Caco-2 (cell line): ENCODE data around the gene FCER2. TPM values are rescaled to one million over a fixed set of nuclear protein-coding genes. Genes with fewer than 3 reads are reported as not detected.
A peak's percentile ranks its signal among the peaks of the same experiment; 100 is the strongest.

Experiments
- Bru-seq: library from RNA; stranded (reverse); fragments of 400-500 nt; gene quantifications from one replicate; lab custom pipeline; 2021; lab: Mats Ljungman, UMichigan
- BruChase-seq, 2 experiments: library from RNA; stranded (reverse); fragments of 400-500 nt; gene quantifications; one replicate each; lab custom pipeline; 2021; lab: Mats Ljungman, UMichigan
- BruUV-seq: library from RNA; stranded (reverse); fragments of 400-500 nt; replicated peaks from 2 replicates; lab custom pipeline; 2021; lab: Mats Ljungman, UMichigan
- CTCF ChIA-PET: fragments of 300-600 bp; sonication (Branson Sonifier 250); formaldehyde crosslinking; loops from one replicate; lab custom pipeline; 2022; ENCODE audit warnings: antibody characterized with exemption; lab: Charles Lee
- POLR2A ChIA-PET: fragments of 300-600 bp; sonication (Branson Sonifier 250); formaldehyde crosslinking; loops from one replicate; lab custom pipeline; 2022; ENCODE audit warnings: antibody characterized with exemption; lab: Charles Lee
- DNase-seq, 2 experiments: peaks; one replicate each; pipeline versions ENCODE4 v3.0.0 to v3.0.0-alpha.2; 2020 to 2022
- H3K27me3 ChIP-seq: replicated peaks from 2 replicates; pipeline ENCODE4 v1.6.0; 2011; ENCODE audit warnings: low read length; ENCODE audit not compliant: control insufficient read depth, insufficient read depth
- H3K36me3 ChIP-seq: 2 replicates; pipeline ENCODE4 v1.5.1; 2011; ENCODE audit warnings: low read length; ENCODE audit not compliant: control insufficient read depth, insufficient read depth
- H3K4me1 ChIP-seq: fragments of 250-450 bp; sonication (Bioruptor Pico); 2 replicates; pipeline ENCODE4 v1.5.1; 2020; ENCODE audit warnings: mild to moderate bottlenecking
- H3K4me3 ChIP-seq: 2 replicates; pipeline ENCODE4 v1.5.1; 2011; ENCODE audit warnings: low read depth, mild to moderate bottlenecking, control low read depth, low read length
- H3K9me3 ChIP-seq: fragments of 250-450 bp; sonication (Bioruptor Pico); 2 replicates; pipeline ENCODE4 v1.5.1; 2020; ENCODE audit warnings: mild to moderate bottlenecking, moderate library complexity
- H3K27ac Mint-ChIP-seq: one replicate; pipeline ENCODE4 v1.8.0; 2022; ENCODE audit warnings: mixed read lengths; ENCODE audit not compliant: unreplicated experiment
- H3K27me3 Mint-ChIP-seq: one replicate; pipeline ENCODE4 v1.8.0; 2022; ENCODE audit warnings: mixed read lengths; ENCODE audit not compliant: insufficient read depth, unreplicated experiment
- H3K36me3 Mint-ChIP-seq: one replicate; pipeline ENCODE4 v1.8.0; 2022; ENCODE audit warnings: mild to moderate bottlenecking, mixed read lengths; ENCODE audit not compliant: insufficient read depth, unreplicated experiment
- H3K4me1 Mint-ChIP-seq: one replicate; pipeline ENCODE4 v1.8.0; 2022; ENCODE audit warnings: low read depth, mixed read lengths; ENCODE audit not compliant: unreplicated experiment
- H3K4me3 Mint-ChIP-seq: one replicate; pipeline ENCODE4 v1.8.0; 2022; ENCODE audit warnings: mild to moderate bottlenecking, moderate library complexity, mixed read lengths; ENCODE audit not compliant: unreplicated experiment
- H3K9me3 Mint-ChIP-seq: one replicate; pipeline ENCODE4 v1.8.0; 2022; ENCODE audit warnings: mixed read lengths; ENCODE audit not compliant: unreplicated experiment
- CTCF ChIP-seq, 2 experiments: fragments of 200-600 bp in 1 of 2; IDR thresholded peaks; 1 replicate in 1 of 2; 2 replicates in 1 of 2; pipeline versions ENCODE4 v1.5.1 to v1.8.0; 2011 to 2022; ENCODE audit warnings: antibody characterized with exemption in 1 of 2, control low read depth in 1 of 2, inconsistent platforms in 1 of 2, low read depth in 1 of 2, low read length in 1 of 2, mild to moderate bottlenecking in 1 of 2, moderate library complexity in 1 of 2; ENCODE audit not compliant: insufficient read depth in 1 of 2, severe bottlenecking in 1 of 2, unreplicated experiment in 1 of 2
- intact Hi-C: fragments of 100-400 bp; cut with micrococcal nuclease; formaldehyde crosslinking; loops from one replicate; pipeline ENCODE4 v1.10.0; 2022; ENCODE audit not compliant: unreplicated experiment
- long read RNA-seq: library from polyadenylated mRNA; stranded (forward); transcript quantifications from one replicate; pipeline ENCODE4 v2.0.0, GENCODE V29; 2022
- total RNA-seq: library from RNA; stranded (reverse); gene quantifications from 2 replicates; pipeline ENCODE4 v1.2.3, GENCODE V29; 2022

FCER2 gene, protein sequence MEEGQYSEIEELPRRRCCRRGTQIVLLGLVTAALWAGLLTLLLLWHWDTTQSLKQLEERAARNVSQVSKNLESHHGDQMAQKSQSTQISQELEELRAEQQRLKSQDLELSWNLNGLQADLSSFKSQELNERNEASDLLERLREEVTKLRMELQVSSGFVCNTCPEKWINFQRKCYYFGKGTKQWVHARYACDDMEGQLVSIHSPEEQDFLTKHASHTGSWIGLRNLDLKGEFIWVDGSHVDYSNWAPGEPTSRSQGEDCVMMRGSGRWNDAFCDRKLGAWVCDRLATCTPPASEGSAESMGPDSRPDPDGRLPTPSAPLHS
- not detected in 2 replicates for total RNA-seq
- not detected for Bru-seq, nascent RNA
- not detected for BruChase-seq, experiment 1, labeled RNA remaining after a 2-hour chase
- BruChase-seq, experiment 2, labeled RNA remaining after a 6-hour chase: not detected
- long read RNA-seq, partial matches to known transcripts: 0 of 1 reads
- long read RNA-seq, other reads (novel, unspliced or antisense): 1 of 1 reads

- Mint-ChIP-seq H3K27ac (no peak within 1 kb of the TSS), H3K27me3 (no peaks in the 10 kb centered on the region), H3K4me3 (no peak within 1 kb of the TSS), H3K4me1 (no peaks in the 10 kb centered on the region), H3K36me3 (no peaks in the 10 kb centered on the region), H3K9me3 (no peaks in the 10 kb centered on the region)
- Histone ChIP-seq H3K9me3 (no peaks in the 10 kb centered on the region), H3K4me1 (no peaks in the 10 kb centered on the region), H3K4me3 (no peak within 1 kb of the TSS), H3K36me3 (no peaks in the 10 kb centered on the region), H3K27me3 (no peaks in the 10 kb centered on the region)
- no TSS peak for BruUV-seq
- DNase-seq: no peak
- ChIA-PET POLR2A (no interaction called here), CTCF (no interaction called here)
- no peak for TF ChIP-seq CTCF (IDR thresholded peaks at IDR 0.05; ENCODE audit: insufficient read depth in 1 of 2, low read depth in 1 of 2, low read length in 1 of 2, severe bottlenecking in 1 of 2, unreplicated experiment in 1 of 2)
- intact Hi-C loops: no loop called here
Observed at GRCh38 chr19:7701654-7702457, at the start of gene FCER2. Gene FCER2 (minus strand): TSS chr19:7702131. CDS start chr19:7699760, 2,371 bp downstream.

GRCh38 chr19:7751157-7751783 lies 49.3 kb upstream of the FCER2 start:
- Mint-ChIP-seq H3K9me3 (peaks cover 19% of the 10 kb centered on the region), H3K27me3 (no peaks in the 10 kb centered on the region), H3K36me3 (no peaks in the 10 kb centered on the region), H3K27ac (no peak overlapping the region), H3K4me1 (no peaks in the 10 kb centered on the region), H3K4me3 (no peak overlapping the region)
- ChIA-PET POLR2A (no interaction called here), CTCF (no interaction called here)
- H3K36me3 ChIP-seq: no peaks in the 10 kb centered on the region
- H3K27me3 ChIP-seq: no peaks in the 10 kb centered on the region
- H3K9me3 ChIP-seq: no peaks in the 10 kb centered on the region; the same call in 1 of the 2 replicates
- H3K4me1 ChIP-seq: no peaks in the 10 kb centered on the region
- intact Hi-C loops: no loop called here
- H3K4me3 ChIP-seq: no peak overlapping the region
- TF ChIP-seq CTCF (IDR thresholded peaks at IDR 0.05; ENCODE audit: insufficient read depth in 1 of 2, low read depth in 1 of 2, low read length in 1 of 2, severe bottlenecking in 1 of 2, unreplicated experiment in 1 of 2): no peak
- BruUV-seq: no TSS peak
- no peak for DNase-seq

DNA sequence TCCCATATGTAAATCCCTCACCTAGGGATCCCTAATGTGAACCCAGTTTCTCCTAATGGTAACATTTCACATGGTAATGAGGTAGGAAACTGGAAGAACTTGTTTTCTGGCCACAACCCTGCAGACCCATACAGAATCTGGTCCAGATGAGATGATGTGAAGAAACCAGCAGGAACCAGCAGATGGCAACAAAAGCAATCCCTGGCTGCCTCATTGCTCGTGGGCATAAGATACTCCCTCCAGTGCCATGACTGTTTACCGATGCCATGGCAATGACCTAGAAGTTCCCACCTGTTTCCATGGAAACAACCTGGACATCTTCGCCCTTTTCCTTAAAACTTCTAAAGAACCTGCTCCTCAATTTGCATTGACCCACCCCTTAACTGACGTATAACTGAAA lies 46.8 kb upstream of the FCER2 start:
- intact Hi-C loops: loop anchor here (2.0 kb wide), 1 partner anchor 50 kb away; no protein-coding TSS in a partner anchor
- Mint-ChIP-seq H3K9me3 (no peaks in the 10 kb centered on the region), H3K27me3 (peaks cover 3% of the 10 kb centered on the region), H3K4me1 (no peaks in the 10 kb centered on the region), H3K36me3 (no peaks in the 10 kb centered on the region), H3K27ac (no peak overlapping the region), H3K4me3 (no peak overlapping the region)
- no peaks in the 10 kb centered on the region for H3K9me3 ChIP-seq
- H3K4me3 ChIP-seq: no peak overlapping the region
- CTCF ChIA-PET: no interaction called here
- H3K4me1 ChIP-seq: no peaks in the 10 kb centered on the region
- H3K27me3 ChIP-seq: no peaks in the 10 kb centered on the region
- H3K36me3 ChIP-seq: no peaks in the 10 kb centered on the region
- DNase-seq: peak in 1 of 2 experiments; percentile 37
- POLR2A ChIA-PET: no interaction called here
- no TSS peak for BruUV-seq
- peak in 1 of 2 experiments; percentile 6 for TF ChIP-seq CTCF (IDR thresholded peaks at IDR 0.05; ENCODE audit: insufficient read depth in 1 of 2, low read depth in 1 of 2, low read length in 1 of 2, severe bottlenecking in 1 of 2, unreplicated experiment in 1 of 2)
